Thyroid gland (tissue), 4 donors: Measurements from ENCODE around the gene PGM5. TPM values are rescaled to one million over a fixed set of nuclear protein-coding genes. Genes with fewer than 3 reads are reported as not detected.

ENCODE experiments used
- DNase-seq, 2 donors: peaks; one replicate each; pipeline ENCODE4 v3.0.0-alpha.2; 2019
- H3K27ac ChIP-seq, 3 donors: fragments of 200-600 bp; sonication (generic); 1 replicate in 2 of 3; 2 replicates in 1 of 3; pipeline ENCODE4 v1.5.1; 2016 to 2019; ENCODE audit warnings: mild to moderate bottlenecking in 1 of 3, moderate library complexity in 1 of 3
- H3K27me3 ChIP-seq: fragments of 200-600 bp; sonication (generic); one replicate; pipeline ENCODE4 v1.5.1; 2019
- H3K36me3 ChIP-seq, 2 donors: fragments of 200-600 bp; sonication (generic); one replicate each; pipeline ENCODE4 v1.5.1; 2016 to 2019
- H3K4me1 ChIP-seq, 2 donors: fragments of 200-600 bp; sonication (generic); one replicate each; pipeline ENCODE4 v1.5.1; 2017 to 2019
- H3K4me3 ChIP-seq, 3 donors: fragments of 200-600 bp; sonication (generic); replicated peaks in 1 of 3; 1 replicate in 2 of 3; 2 replicates in 1 of 3; pipeline ENCODE4 v1.5.1; 2016; ENCODE audit warnings: mild to moderate bottlenecking in 1 of 3
- H3K9me3 ChIP-seq: fragments of 200-600 bp; sonication (generic); one replicate; pipeline ENCODE4 v1.5.1; 2017
- CTCF ChIP-seq, 6 experiments: fragments of 200-600 bp in 3 of 6; fragments of 450-650 bp in 3 of 6; sonication (generic) in 3 of 6; IDR thresholded peaks; one replicate each; pipeline ENCODE4 v1.5.1; 2016 to 2019; ENCODE audit warnings: antibody characterized with exemption in 6 of 6, mild to moderate bottlenecking in 2 of 6, inconsistent platforms in 1 of 6, moderate library complexity in 1 of 6
- POLR2A ChIP-seq, 2 donors: fragments of 450-650 bp; IDR thresholded peaks; one replicate each; pipeline ENCODE4 v1.6.1; 2017; ENCODE audit warnings: antibody characterized with exemption in 2 of 2, mild to moderate bottlenecking in 2 of 2, moderate library complexity in 1 of 2
- WGBS, 2 donors: methylation state at CpG; one replicate each; pipeline ENCODE4 v1.1.5; 2017; 5-methylcytosine and 5-hydroxymethylcytosine counted together
- intact Hi-C: fragments of 100-400 bp; cut with DNase I; formaldehyde crosslinking; loops from one replicate; pipeline ENCODE4 v1.15.1; 2023
- total RNA-seq, 4 donors: library from RNA; depleted of rRNA; stranded (reverse); fragments of >200 nt; gene quantifications; one replicate each; pipeline ENCODE4 v1.2.3, GENCODE V29; 2016

PGM5 gene
- total RNA-seq, 4 donors from 2014 or later, result 21.4 to 56.6 (median 29.0) TPM

DNA sequence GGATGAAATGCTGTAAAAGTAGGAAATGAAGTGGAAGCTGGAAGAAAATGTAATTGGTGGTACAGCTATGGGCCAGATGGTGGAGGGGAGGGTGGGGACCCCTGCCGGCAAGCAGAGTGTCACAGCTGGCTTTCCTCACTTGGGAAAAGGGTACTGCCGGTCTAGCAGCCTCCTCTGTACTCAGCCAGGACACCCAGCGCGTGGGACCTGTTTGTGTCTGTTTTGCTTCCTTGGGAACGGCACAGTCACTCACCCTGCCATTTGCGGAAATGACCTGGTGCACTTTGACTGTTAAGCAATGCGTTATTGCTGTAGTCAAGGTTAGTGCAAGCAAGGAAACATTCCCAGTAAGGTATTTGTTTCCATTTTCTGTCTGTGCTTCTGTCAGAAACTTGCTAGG is 174.2 kb downstream of the PGM5 start:
- DNase-seq, result peak in 1 of 2 donors; percentile 13
- WGBS, 2 donors, result 47 to 54% methylated on average over 7 of the region's 7 CpGs
- Histone ChIP-seq H3K4me1 (no peaks in the 10 kb centered on the region), H3K9me3 (no peaks in the 10 kb centered on the region), H3K36me3 (no peaks in the 10 kb centered on the region), H3K4me3 (no peak overlapping the region), H3K27me3 (no peaks in the 10 kb centered on the region), H3K27ac (no peak overlapping the region)
- no peak for TF ChIP-seq POLR2A (IDR thresholded peaks at IDR 0.05)
- no peak for TF ChIP-seq CTCF (IDR thresholded peaks at IDR 0.05)
- intact Hi-C loops, result no loop called here

GRCh38 chr9:68532131-68532530 is 175.7 kb downstream of the PGM5 start:
- intact Hi-C loops, result no loop called here
- H3K9me3 ChIP-seq, result no peaks in the 10 kb centered on the region
- DNase-seq, result no peak
- H3K36me3 ChIP-seq, result no peaks in the 10 kb centered on the region
- TF ChIP-seq POLR2A (IDR thresholded peaks at IDR 0.05), result no peak
- no peak for TF ChIP-seq CTCF (IDR thresholded peaks at IDR 0.05)
- no peak overlapping the region for H3K4me3 ChIP-seq
- H3K27ac ChIP-seq, result no peak overlapping the region
- H3K27me3 ChIP-seq, result no peaks in the 10 kb centered on the region
- H3K4me1 ChIP-seq, result no peaks in the 10 kb centered on the region
- WGBS, 2 donors, result 88 to 90% methylated on average over 4 of the region's 4 CpGs

GRCh38 chr9:68533678-68534077 is 177.3 kb downstream of the PGM5 start:
- Histone ChIP-seq H3K4me1 (no peaks in the 10 kb centered on the region), H3K27ac (no peak overlapping the region), H3K9me3 (no peaks in the 10 kb centered on the region), H3K27me3 (no peaks in the 10 kb centered on the region), H3K36me3 (no peaks in the 10 kb centered on the region), H3K4me3 (no peak overlapping the region)
- TF ChIP-seq CTCF (IDR thresholded peaks at IDR 0.05), result no peak
- TF ChIP-seq POLR2A (IDR thresholded peaks at IDR 0.05), result no peak
- no peak for DNase-seq
- intact Hi-C loops, result no loop called here
- WGBS, 2 donors, result 33 to 50% methylated on average over 3 of the region's 3 CpGs

DNA sequence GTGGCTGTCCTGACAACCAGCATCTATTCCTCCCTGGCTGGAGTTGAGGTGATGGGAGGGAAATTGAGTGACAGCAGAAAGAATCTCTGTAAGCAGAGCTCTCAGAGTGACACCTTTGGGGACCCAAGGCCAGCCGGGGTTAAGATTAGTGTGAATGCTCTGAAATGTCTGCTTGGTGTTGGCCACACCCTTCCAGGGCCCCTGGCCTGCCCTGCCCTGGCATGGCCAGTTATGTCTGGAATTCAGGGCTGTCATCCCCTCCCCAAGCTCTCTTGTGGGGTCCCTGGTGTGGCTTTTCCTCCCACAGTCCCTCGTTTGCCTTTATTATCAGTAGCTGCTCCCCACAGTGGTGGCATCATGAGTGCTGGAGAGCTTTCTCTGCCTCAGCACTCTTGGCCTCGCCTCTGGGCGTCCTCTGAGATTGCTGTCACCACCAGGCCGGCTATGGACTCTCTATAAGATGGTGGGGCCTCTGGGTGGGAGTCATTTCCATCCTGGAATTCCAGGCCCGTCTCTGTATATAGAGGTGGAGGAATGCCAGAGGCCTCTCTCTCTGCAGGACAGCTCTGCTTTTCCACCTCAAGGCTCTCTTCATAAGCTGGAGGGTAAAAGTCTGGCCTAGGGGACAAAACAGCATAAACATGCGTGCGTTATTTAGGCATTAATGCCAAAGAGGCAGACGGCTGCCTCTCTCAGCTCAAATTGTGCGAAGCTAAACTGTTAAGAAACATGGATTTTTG is 180.6 kb downstream of the PGM5 start:
- DNase-seq, result no peak
- Histone ChIP-seq H3K4me1 (no peaks in the 10 kb centered on the region), H3K27ac (no peak overlapping the region), H3K27me3 (no peaks in the 10 kb centered on the region), H3K9me3 (no peaks in the 10 kb centered on the region), H3K36me3 (no peaks in the 10 kb centered on the region), H3K4me3 (no peak overlapping the region)
- intact Hi-C loops, result no loop called here
- no peak for TF ChIP-seq POLR2A (IDR thresholded peaks at IDR 0.05)
- no peak for TF ChIP-seq CTCF (IDR thresholded peaks at IDR 0.05)
- 83 to 85% methylated on average over 10 of the region's 10 CpGs for WGBS, 2 donors

DNA sequence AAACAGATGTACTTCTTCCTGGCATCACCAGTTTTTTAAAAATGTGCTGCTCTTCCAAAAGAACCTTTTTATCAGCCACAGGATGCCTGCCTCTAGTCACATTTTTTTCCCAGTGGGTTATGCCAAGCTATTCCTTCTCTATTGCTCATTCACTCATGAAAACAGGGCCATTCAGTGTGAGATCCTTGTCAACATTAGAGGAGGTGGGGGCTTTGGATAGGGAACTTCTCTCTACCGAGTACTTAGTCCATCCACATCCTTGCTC is 181.1 kb downstream of the PGM5 start:
- 59 to 63% methylated on average over 1 of the region's 1 CpG for WGBS, 2 donors
- TF ChIP-seq POLR2A (IDR thresholded peaks at IDR 0.05) (no peak), CTCF (IDR thresholded peaks at IDR 0.05) (no peak)
- H3K4me1 ChIP-seq, result no peaks in the 10 kb centered on the region

More for the DNA sequence above, 181.1 kb downstream of the PGM5 start:
- no peak for DNase-seq
- H3K27ac ChIP-seq, result no peak overlapping the region
- H3K9me3 ChIP-seq, result no peaks in the 10 kb centered on the region
- intact Hi-C loops, result no loop called here
- H3K36me3 ChIP-seq, result no peaks in the 10 kb centered on the region
- no peaks in the 10 kb centered on the region for H3K27me3 ChIP-seq
- no peak overlapping the region for H3K4me3 ChIP-seq
